Measurements from ENCODE around the gene FSTL4.

GRCh38 chr5:133464013-133464412, 148.3 kb downstream of the FSTL4 start:
- TF ChIP-seq, protein P1, sequence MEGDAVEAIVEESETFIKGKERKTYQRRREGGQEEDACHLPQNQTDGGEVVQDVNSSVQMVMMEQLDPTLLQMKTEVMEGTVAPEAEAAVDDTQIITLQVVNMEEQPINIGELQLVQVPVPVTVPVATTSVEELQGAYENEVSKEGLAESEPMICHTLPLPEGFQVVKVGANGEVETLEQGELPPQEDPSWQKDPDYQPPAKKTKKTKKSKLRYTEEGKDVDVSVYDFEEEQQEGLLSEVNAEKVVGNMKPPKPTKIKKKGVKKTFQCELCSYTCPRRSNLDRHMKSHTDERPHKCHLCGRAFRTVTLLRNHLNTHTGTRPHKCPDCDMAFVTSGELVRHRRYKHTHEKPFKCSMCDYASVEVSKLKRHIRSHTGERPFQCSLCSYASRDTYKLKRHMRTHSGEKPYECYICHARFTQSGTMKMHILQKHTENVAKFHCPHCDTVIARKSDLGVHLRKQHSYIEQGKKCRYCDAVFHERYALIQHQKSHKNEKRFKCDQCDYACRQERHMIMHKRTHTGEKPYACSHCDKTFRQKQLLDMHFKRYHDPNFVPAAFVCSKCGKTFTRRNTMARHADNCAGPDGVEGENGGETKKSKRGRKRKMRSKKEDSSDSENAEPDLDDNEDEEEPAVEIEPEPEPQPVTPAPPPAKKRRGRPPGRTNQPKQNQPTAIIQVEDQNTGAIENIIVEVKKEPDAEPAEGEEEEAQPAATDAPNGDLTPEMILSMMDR (conservative IDR thresholded peaks at IDR 0.05; ENCODE audit: low read depth in 2 of 2): no peak
- TF ChIP-seq EZH2 (IDR thresholded peaks at IDR 0.05; ENCODE audit: low read depth, unreplicated experiment) (no peak), POLR2AphosphoS5 (IDR thresholded peaks at IDR 0.05; ENCODE audit: low read depth) (no peak), EZH2phosphoT487 (IDR thresholded peaks at IDR 0.05; ENCODE audit: unreplicated experiment) (no peak), REST (IDR thresholded peaks at IDR 0.05; ENCODE audit: unreplicated experiment) (no peak), ZNF462 (CRISPR knock-in tag; IDR thresholded peaks at IDR 0.05) (no peak), CREB1 (CRISPR knock-in tag; IDR thresholded peaks at IDR 0.05; ENCODE audit: low read depth) (no peak)
- TF ChIP-seq, protein P2, sequence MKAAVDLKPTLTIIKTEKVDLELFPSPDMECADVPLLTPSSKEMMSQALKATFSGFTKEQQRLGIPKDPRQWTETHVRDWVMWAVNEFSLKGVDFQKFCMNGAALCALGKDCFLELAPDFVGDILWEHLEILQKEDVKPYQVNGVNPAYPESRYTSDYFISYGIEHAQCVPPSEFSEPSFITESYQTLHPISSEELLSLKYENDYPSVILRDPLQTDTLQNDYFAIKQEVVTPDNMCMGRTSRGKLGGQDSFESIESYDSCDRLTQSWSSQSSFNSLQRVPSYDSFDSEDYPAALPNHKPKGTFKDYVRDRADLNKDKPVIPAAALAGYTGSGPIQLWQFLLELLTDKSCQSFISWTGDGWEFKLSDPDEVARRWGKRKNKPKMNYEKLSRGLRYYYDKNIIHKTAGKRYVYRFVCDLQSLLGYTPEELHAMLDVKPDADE (IDR thresholded peaks at IDR 0.05): no peak
